GM12872 (cell line): ENCODE data around the gene MPZL3.

Experiments
- CTCF ChIP-seq: IDR thresholded peaks from 3 replicates; pipeline ENCODE4 v1.5.1; 2011; ENCODE audit warnings: low read depth, mild to moderate bottlenecking, low read length, moderate library complexity; ENCODE audit not compliant: insufficient read depth

MPZL3 gene

GRCh38 chr11:118289401-118289800 is 37.2 kb upstream of the MPZL3 start:
- TF ChIP-seq CTCF = no peak

GRCh38 chr11:118287006-118287405 is 34.8 kb upstream of the MPZL3 start:
- TF ChIP-seq CTCF = no peak

- TF ChIP-seq CTCF = no peak
Measured at GRCh38 chr11:118286545-118286944, 34.4 kb upstream of the MPZL3 start.

GRCh38 chr11:118283756-118284350 is 31.7 kb upstream of the MPZL3 start:
- no peak for TF ChIP-seq CTCF

- TF ChIP-seq CTCF = no peak
Measured at GRCh38 chr11:118283037-118283636, 31.0 kb upstream of the MPZL3 start.

GRCh38 chr11:118282606-118283005 is 30.4 kb upstream of the MPZL3 start:
- TF ChIP-seq CTCF = no peak

- no peak for TF ChIP-seq CTCF
Measured at GRCh38 chr11:118281284-118281683, 29.1 kb upstream of the MPZL3 start.
